ENCODE data around the gene HNRNPLL.
"Not testable (repeated sequence)": the region's sequence is repeated elsewhere in the genome, so short reads cannot be mapped to it uniquely, and the experiment has no call there.

Gene HNRNPLL

DNA sequence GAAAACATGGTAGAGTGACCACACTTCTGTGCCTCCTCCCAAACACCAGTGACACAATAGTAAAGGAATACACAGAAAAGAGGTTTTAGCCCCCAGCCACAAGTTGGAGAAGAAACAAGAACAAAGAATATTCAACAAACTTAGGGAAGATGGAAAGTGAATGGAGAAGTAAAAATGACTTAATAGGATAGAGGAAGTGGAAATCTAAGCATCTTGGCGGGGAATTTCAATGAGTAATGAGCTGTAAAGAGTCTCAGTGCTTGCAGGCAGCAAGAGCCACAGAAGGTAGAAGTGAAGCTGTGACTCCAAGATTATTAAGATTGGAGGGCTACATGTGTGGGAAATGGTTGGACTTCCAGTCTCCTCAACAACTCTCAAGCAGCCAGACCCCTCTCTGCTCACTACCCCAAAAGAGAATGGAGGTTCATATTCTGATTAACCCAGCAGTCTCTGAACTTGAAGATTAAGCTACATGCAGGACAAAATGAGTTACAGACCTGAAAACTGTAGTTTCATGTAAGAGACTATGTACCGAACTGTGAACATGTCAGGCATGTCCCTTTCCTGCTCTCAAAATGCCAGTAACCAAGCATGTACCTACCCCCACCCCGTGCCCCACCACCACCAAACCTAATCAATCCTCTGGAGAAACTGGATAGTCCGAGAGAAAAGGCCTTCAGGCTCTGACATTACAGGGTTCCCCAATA, 16.9 kb upstream of the HNRNPLL start:
- no peak for DNase-seq

- DNase-seq = no peak
Measured at GRCh38 chr2:38617301-38617700, 14.6 kb upstream of the HNRNPLL start.

DNA sequence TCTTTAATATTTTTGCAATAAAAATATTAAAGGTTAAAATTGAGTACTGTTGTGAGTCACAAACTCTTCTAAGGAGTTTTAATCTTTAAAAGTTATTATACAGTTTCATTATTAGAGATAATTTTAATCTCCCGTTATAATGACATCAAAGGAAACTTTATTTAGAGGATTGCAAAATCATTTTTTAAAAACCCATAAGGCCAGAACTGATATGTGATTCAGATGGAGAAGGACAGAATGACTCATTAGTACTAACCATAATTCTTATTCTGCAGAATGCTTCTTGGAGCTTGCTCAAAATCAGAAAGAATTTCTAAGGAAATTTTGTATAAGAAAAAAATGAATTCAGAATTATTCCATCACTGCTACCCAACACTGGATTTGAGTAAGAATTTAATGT, 12.5 kb upstream of the HNRNPLL start:
- no peak for DNase-seq

GRCh38 chr2:38613849-38614213, 11.1 kb upstream of the HNRNPLL start:
- DNase-seq = no peak

DNA sequence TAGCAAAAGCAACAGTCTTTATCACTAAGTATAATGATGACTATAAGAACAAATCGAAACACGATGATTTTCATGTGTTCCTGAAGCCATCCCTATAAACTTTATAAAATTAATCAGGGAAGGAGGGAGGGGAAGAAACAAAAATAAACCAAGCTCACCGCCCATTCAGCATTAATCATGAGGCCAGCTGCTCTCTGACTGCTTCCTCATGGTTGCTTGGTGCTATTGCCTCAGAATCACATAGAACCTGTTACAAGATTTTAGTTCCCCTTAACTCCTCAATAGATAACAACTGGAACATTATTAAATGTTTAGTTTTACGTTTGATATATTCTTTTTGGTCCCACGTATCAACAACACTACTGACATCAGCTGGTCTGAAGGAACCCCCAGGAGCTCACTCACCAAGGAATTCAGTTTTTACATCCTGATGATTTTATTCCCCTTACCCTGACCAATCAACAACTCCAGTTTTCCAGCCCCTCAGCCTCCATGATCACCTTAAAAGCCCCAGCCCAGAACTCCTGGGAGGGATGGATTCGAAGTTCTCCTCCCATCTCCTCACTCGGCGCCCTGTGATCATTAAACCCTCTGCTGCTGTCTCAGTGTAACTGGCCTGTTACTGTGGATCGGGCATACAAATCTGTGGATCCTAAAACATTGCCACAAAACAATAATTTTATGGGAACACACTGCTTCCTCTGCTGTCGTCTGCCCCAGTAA, 10.6 kb upstream of the HNRNPLL start:
- DNase-seq = no peak

GRCh38 chr2:38610851-38611801, 8.4 kb upstream of the HNRNPLL start:
- DNase-seq = no peak

DNA sequence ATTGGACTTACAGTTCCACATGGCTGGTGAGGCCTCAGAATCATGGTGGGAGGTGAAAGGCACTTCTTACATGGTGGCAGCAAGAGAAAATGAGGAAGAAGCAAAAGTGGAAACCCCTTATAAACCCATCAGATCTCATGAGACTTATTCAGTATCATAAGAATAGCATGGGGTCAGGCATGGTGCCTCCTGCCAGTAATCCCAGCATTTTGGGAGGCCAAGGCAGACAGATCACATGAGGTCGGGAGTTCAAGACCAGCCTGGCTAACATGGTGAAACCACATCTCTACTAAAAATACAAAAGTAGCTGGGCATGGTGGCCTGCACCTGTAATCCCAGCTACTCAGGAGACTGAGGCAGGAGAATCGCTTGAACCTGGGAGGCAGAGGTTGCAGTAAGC, 6.5 kb upstream of the HNRNPLL start:
- DNase-seq = not testable (repeated sequence)

DNA sequence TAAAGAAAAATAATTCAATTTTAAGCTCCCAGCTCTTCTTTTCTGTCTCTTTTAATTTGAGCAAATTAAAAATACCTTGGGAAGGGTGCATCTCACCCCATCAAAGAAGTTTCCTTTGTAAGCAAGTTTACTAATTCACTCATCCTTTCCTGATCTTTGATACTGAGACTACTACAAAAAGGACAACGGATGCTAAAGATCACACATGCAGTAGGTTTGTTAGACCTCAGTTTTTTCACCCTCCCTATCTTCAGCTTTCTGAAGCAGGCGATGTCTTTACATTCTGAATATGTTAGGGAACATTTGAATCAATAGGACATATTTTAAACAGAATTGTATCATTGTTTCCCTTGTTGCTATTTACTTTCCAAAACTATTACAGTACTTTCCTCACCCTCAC, 6.0 kb upstream of the HNRNPLL start:
- DNase-seq = no peak

DNA sequence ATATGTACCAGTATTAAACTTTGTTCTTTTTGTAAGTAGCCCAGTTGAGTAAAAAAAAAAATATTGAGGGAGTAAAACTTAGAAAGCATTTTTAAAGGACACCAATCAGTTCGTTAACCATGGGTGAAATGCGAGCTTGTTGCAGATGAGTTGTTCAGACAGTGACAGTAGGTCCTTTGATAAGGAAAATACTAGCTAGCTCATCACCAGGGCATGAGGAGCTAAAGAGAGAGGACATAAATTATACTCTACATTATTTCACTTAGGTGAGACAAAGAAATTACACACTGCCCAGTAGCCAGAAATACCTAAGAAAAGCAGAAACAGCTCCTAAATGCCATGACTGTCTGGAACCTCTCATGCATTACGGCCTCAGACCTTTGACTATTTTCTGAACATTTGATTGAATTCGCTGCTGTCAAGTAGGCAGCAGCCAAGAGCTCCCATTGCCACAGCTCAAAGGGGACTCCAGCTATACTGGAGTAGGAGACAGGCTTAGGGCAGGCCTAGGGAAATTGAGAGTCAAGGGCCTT, 2.6 kb upstream of the HNRNPLL start:
- no peak for DNase-seq

DNA sequence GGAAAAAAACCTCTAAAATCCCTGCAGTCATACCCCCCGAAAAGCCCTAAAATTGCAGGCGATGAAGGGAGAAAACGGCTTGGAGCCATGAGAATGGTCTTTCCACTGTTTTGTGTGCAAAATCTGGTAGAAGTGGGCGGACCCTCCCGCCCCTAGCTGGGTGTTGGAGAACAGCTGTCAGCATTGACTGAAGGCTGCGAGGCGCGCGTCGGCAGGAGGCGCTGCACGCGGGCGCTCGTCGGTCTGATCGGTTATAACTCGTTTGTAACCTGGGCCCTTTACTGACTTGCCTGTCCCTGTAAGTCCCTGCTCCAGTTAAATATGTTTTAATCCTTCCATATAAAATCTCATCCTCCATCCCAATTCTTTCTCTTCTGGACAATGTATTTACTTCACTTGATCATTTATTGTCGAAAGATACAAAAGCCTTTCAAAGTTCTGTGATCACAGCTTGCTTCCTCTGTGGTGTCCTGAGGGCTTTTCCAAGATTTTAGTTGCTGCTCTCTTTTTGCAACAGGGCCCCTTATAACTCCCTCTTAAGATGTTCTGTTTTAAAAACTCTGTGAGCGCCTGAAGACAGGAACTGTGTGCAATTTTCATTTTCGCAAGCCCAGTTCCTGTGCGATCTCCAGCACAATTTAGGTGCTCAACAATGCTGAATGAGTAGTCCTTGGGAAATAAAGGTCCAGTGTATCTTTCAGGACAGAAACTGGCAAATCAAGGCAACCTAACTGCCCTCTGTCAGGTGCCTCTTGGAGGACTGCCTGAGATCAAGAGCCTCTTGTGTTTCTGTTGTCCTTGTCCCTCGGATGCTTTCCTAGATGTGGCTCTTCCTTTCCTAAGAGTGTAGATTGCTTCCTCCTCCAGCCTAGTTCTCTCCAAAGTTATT, 918 bp upstream of the HNRNPLL start:
- peak; percentile 82 for DNase-seq

DNA sequence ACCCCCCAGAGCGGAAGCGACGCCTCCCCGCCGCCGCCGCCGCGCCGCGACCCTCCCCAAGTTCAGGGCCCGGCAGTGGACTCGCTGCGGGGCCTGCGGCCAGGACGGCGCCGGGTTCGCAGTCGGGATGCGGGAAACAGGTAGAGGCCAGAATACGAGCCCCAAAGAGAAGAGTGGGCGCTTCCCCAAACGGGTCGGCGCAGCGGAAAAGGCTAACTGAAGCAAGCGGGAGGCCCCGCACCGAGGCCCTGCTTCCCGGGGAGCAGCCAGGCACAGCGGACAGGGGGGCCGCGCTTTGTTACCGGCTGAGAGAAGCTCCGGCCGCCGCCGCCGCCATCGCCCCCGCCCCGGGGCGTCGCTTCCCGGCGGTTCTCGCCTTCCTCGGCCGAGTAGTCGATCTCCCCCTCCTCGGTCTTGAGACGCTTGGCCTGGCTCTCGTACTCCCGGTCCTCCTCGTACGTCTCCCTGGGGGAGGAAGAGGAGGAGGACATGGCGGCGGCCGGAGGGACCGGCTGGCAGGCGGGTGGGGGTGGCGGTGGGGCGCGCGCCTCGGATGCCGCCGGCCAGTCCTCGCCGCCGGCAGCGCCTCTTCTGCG, 494 bp downstream of the HNRNPLL start:
- no peak for DNase-seq

DNA sequence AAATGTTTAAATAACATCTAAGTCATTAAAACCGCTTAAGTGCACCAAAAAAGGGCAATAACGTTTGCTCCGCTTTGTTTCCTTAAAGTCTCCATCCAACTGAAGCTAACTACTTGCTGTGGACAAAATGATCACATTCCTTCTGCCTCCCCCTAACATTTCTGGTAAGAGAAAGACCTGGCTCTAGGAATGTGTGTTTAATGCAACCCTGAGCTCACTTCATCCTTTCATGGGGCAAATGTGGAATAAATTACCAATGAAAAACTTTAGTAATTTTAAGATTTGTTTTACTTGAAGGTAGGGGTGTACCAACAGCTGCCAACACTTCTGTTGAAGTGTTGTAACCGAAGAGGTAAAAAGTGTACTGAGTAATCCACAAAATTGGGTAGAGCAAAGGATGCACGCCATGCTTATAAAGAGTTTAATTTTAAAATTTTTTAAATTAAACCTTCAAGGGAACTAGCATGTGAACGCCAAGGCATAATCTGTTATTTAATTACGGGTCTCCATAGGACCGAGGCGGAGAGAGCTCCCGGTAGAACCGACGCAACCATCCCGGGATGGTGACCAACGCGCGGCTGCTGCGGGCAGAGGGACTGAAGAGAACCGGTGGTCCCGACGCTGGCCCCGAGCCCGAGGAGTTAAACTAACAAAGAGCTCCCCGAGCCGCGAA, 1.1 kb downstream of the HNRNPLL start:
- DNase-seq = peak; percentile 64

DNA sequence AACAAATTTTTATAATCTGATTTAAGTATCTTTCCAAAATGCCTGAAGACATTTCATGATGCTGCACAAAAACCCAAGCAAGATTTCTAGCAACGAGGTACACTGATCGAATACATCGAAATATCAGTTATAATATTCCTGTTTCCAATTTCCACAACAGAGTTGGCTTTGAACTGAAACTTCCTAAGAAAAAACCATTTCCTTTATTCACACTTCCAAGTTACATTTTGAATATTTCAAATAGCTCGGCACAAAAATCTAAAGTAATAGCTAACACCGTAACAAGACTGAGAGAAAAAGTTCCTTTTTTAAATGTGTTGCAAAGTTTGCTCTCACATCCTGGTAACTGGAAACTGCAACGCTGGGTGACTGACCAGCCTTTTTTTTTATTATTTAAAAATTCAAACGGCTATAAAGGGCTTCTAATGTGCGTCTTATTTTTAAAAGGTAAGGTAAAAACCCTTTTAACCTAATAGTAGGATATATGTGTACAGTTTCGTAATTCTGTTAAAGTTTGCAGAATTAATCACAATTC, 1.7 kb downstream of the HNRNPLL start:
- no peak for DNase-seq

- peak; percentile 27 for DNase-seq
Measured at GRCh38 chr2:38600242-38600891, 2.4 kb downstream of the HNRNPLL start.

GRCh38 chr2:38599706-38600105, 3.0 kb downstream of the HNRNPLL start:
- DNase-seq = no peak

DNA sequence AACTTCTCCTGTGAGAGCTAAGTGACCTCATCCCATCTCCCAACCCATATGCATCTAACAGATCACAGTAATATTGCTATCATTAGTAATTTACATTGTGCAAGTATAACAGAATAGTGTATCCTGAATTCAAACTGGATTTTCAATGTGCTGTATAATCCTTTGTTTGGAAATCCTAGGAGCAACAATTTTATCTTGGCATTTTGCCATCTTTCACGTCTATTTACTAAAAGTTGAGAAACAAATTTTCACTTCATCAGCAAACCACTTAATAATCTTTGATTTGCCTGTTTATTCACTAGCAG, 3.8 kb downstream of the HNRNPLL start:
- DNase-seq = no peak

GRCh38 chr2:38598200-38598990, 4.3 kb downstream of the HNRNPLL start:
- no peak for DNase-seq

DNA sequence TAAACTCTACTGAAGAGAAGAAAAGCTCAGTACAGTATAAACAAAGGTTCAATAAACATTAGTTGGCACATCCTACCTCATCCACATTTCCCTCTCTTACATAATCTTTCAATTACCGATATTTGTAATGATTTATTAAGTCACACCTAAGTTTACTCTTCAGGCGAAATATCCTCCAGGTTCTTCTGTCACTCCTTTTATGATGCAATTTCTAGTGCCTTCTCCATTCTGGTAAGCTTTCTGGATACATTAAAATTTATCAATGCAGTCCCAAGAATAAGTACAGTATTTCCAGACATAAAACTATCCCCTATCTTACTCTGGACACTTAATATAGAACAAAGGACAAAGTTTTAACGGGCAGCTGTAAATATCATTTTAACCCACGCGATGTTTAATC, 5.6 kb downstream of the HNRNPLL start:
- no peak for DNase-seq

- no peak for DNase-seq
Measured at GRCh38 chr2:38596229-38596628, 6.5 kb downstream of the HNRNPLL start.

DNA sequence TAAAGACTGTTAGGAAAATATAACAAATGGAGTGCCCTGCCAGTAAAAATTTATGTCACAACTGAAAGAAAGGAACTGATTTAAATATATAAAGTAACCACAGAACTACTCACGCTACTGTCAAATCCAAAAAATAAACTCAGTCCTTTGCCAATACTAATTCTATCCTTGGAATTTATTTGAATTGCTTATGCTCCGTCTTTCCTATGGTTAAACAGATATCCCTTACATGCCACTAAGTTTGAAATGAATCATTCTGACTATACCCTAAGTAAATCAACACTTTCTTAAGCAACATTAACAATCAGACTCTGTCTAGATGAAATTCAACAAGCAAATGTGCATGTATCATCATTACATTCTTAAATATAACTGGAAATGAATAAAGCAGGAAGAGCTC, 9.8 kb downstream of the HNRNPLL start:
- DNase-seq = no peak
